ENCODE measurements around the gene KIRREL1. TPM values are rescaled to one million over a fixed set of nuclear protein-coding genes. Genes with fewer than 3 reads are reported as not detected.

KIRREL1 gene
- total and polyA plus RNA-seq, 4 experiments from 2014 or later, result not detected

DNA sequence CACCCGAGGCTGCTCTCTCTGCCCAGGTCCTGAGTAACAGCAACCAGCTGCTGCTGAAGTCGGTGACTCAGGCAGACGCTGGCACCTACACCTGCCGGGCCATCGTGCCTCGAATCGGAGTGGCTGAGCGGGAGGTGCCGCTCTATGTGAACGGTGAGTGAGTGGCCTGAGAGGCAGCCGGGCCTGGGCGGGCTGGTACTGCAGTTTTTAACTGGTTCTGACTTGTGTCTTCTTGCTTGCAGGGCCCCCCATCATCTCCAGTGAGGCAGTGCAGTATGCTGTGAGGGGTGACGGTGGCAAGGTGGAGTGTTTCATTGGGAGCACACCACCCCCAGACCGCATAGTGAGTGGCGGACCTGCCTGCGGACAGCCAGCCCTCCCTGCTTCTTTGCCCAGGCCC, 96.0 kb downstream of the KIRREL1 start:
- Mint-ChIP-seq H3K9me3 (no peaks in the 10 kb centered on the region), H3K4me1 (no peaks in the 10 kb centered on the region), H3K27ac (no peak overlapping the region), H3K27me3 (peaks cover 3 to 18% of the 10 kb centered on the region in 2 donors), H3K4me3 (no peak overlapping the region), H3K36me3 (no peaks in the 10 kb centered on the region)
- intact Hi-C loops (cut with micrococcal nuclease), result no loop called here
- DNase-seq, result no peak
- H3K4me1 ChIP-seq (ENCODE audit: insufficient read depth, low read length), result no peaks in the 10 kb centered on the region
- POLR2A ChIA-PET (ENCODE audit: partially characterized antibody), result no interaction called here
- no peak overlapping the region for H3K4me3 ChIP-seq (ENCODE audit: low read length in 2 of 2)
- no peaks in the 10 kb centered on the region for H3K27me3 ChIP-seq (ENCODE audit: insufficient read depth, low read length)
- CTCF ChIA-PET (ENCODE audit: partially characterized antibody), result no interaction called here
- no peaks in the 10 kb centered on the region for H3K36me3 ChIP-seq (ENCODE audit: insufficient read depth, low read length)
- no peak overlapping the region for H3K27ac ChIP-seq (ENCODE audit: low read depth, low read length)
- H3K9me3 ChIP-seq (ENCODE audit: control insufficient read depth in 1 of 2, low read length in 2 of 2), result no peaks in the 10 kb centered on the region

DNA sequence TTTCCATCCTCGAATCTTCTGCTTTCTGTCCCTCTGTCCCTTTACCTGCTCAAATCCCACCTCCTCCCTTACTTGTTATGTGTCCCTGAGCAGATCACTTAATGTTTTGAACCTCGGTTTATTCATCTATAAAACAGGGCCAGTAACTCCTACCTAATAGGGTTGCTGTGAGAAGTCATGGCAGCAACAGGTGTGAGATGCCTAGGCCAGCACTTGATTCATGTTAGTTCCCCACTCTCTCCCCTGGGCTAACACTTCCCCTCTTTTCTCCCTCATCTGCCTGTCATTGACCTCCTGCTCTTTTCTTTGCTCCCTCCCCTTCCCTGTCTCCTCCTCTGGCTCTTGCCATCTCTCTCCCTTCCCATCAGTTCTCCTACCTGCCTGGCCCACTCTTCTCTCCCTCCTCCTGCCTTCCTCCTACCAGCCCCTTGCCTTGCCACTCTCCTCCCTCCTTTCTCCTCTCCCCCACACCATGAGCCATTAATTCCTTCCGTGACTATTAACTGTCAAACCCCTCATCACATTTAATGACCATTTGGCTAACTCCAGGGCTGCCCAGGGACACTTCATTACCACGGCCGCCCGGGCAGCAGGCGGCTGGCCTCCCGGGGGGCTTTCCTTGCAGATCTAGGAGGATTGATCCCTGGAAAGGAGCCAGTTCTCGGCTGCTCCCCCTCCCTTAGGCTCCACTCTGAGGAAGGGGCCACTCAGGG, 96.6 kb downstream of the KIRREL1 start:
- Histone ChIP-seq H3K27me3 (ENCODE audit: insufficient read depth, low read length) (no peaks in the 10 kb centered on the region), H3K9me3 (ENCODE audit: control insufficient read depth in 1 of 2, low read length in 2 of 2) (no peaks in the 10 kb centered on the region), H3K4me3 (ENCODE audit: low read length in 2 of 2) (no peak overlapping the region), H3K27ac (ENCODE audit: low read depth, low read length) (no peak overlapping the region), H3K36me3 (ENCODE audit: insufficient read depth, low read length) (no peaks in the 10 kb centered on the region), H3K4me1 (ENCODE audit: insufficient read depth, low read length) (no peaks in the 10 kb centered on the region)
- ChIA-PET CTCF (ENCODE audit: partially characterized antibody) (no interaction called here), POLR2A (ENCODE audit: partially characterized antibody) (no interaction called here)
- Mint-ChIP-seq H3K4me3 (no peak overlapping the region), H3K9me3 (no peaks in the 10 kb centered on the region), H3K27me3 (peaks cover 3 to 18% of the 10 kb centered on the region in 2 donors), H3K27ac (no peak overlapping the region), H3K4me1 (no peaks in the 10 kb centered on the region), H3K36me3 (no peaks in the 10 kb centered on the region)
- DNase-seq, result no peak
- intact Hi-C loops (cut with micrococcal nuclease), result no loop called here

GRCh38 chr1:158093376-158093775, 99.9 kb downstream of the KIRREL1 start:
- Mint-ChIP-seq H3K4me3 (no peak overlapping the region), H3K9me3 (no peaks in the 10 kb centered on the region), H3K4me1 (no peaks in the 10 kb centered on the region), H3K36me3 (no peaks in the 10 kb centered on the region), H3K27me3 (peaks cover 3 to 14% of the 10 kb centered on the region in 2 donors), H3K27ac (no peak overlapping the region)
- CTCF ChIA-PET (ENCODE audit: partially characterized antibody), result interaction anchor here (1.2 kb wide), 4 partner anchors 9 to 32 kb away, joined by 3 to 5 read pairs (median 5); no protein-coding TSS in a partner anchor
- intact Hi-C loops (cut with micrococcal nuclease), result no loop called here
- Histone ChIP-seq H3K27me3 (ENCODE audit: insufficient read depth, low read length) (no peaks in the 10 kb centered on the region), H3K4me1 (ENCODE audit: insufficient read depth, low read length) (no peaks in the 10 kb centered on the region), H3K36me3 (ENCODE audit: insufficient read depth, low read length) (no peaks in the 10 kb centered on the region), H3K9me3 (ENCODE audit: control insufficient read depth in 1 of 2, low read length in 2 of 2) (no peaks in the 10 kb centered on the region), H3K4me3 (ENCODE audit: low read length in 2 of 2) (no peak overlapping the region), H3K27ac (ENCODE audit: low read depth, low read length) (no peak overlapping the region)
- POLR2A ChIA-PET (ENCODE audit: partially characterized antibody), result no interaction called here
- no peak for DNase-seq

DNA sequence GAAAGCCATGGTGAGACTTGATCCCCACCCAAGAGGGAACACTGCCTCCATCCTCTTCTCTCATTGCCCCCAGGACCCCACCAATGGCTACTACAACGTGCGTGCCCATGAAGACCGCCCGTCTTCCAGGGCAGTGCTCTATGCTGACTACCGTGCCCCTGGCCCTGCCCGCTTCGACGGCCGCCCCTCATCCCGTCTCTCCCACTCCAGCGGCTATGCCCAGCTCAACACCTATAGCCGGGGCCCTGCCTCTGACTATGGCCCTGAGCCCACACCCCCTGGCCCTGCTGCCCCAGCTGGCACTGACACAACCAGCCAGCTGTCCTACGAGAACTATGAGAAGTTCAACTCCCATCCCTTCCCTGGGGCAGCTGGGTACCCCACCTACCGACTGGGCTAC, 101.1 kb downstream of the KIRREL1 start:
- ChIA-PET POLR2A (ENCODE audit: partially characterized antibody) (no interaction called here), CTCF (ENCODE audit: partially characterized antibody) (interaction anchor here (0.6 kb wide), 1 partner anchor 33 kb away, joined by 3 read pairs; no protein-coding TSS in a partner anchor)
- Histone ChIP-seq H3K9me3 (ENCODE audit: control insufficient read depth in 1 of 2, low read length in 2 of 2) (no peaks in the 10 kb centered on the region), H3K4me3 (ENCODE audit: low read length in 2 of 2) (no peak overlapping the region), H3K27ac (ENCODE audit: low read depth, low read length) (no peak overlapping the region), H3K27me3 (ENCODE audit: insufficient read depth, low read length) (no peaks in the 10 kb centered on the region), H3K36me3 (ENCODE audit: insufficient read depth, low read length) (no peaks in the 10 kb centered on the region), H3K4me1 (ENCODE audit: insufficient read depth, low read length) (no peaks in the 10 kb centered on the region)
- Mint-ChIP-seq H3K27ac (no peak overlapping the region), H3K9me3 (no peaks in the 10 kb centered on the region), H3K4me3 (peak overlapping the region in 1 of 8 donors; percentile 64), H3K27me3 (peaks cover 3 to 13% of the 10 kb centered on the region in 2 donors), H3K4me1 (no peaks in the 10 kb centered on the region), H3K36me3 (no peaks in the 10 kb centered on the region)
- DNase-seq, result no peak
- intact Hi-C loops (cut with micrococcal nuclease), result no loop called here

GRCh38 chr1:158095737-158096335, 102.4 kb downstream of the KIRREL1 start:
- Mint-ChIP-seq H3K9me3 (no peaks in the 10 kb centered on the region), H3K27ac (no peak overlapping the region), H3K27me3 (peaks cover 3 to 10% of the 10 kb centered on the region in 2 donors), H3K4me1 (no peaks in the 10 kb centered on the region), H3K36me3 (no peaks in the 10 kb centered on the region), H3K4me3 (no peak overlapping the region)
- no peaks in the 10 kb centered on the region for H3K36me3 ChIP-seq (ENCODE audit: insufficient read depth, low read length)
- ChIA-PET POLR2A (ENCODE audit: partially characterized antibody) (no interaction called here), CTCF (ENCODE audit: partially characterized antibody) (interaction anchor here (0.6 to 5.1 kb wide), 7 partner anchors 9 to 27 kb away, joined by 3 to 55 read pairs (median 4); no protein-coding TSS in a partner anchor)
- H3K4me3 ChIP-seq (ENCODE audit: low read length in 2 of 2), result no peak overlapping the region
- H3K27ac ChIP-seq (ENCODE audit: low read depth, low read length), result no peak overlapping the region
- DNase-seq, result peak in 3 of 5 donors; percentile 9 to 14 (median 10)
- H3K4me1 ChIP-seq (ENCODE audit: insufficient read depth, low read length), result no peaks in the 10 kb centered on the region
- no peaks in the 10 kb centered on the region for H3K9me3 ChIP-seq (ENCODE audit: control insufficient read depth in 1 of 2, low read length in 2 of 2)
- intact Hi-C loops (cut with micrococcal nuclease), result loop anchor here (2.0 kb wide), 1 partner anchor 29 kb away; no protein-coding TSS in a partner anchor
- H3K27me3 ChIP-seq (ENCODE audit: insufficient read depth, low read length), result no peaks in the 10 kb centered on the region

- no peaks in the 10 kb centered on the region for H3K27me3 ChIP-seq (ENCODE audit: insufficient read depth, low read length)
- intact Hi-C loops (cut with micrococcal nuclease), result no loop called here
- Mint-ChIP-seq H3K27ac (no peak overlapping the region), H3K4me3 (no peak overlapping the region), H3K9me3 (no peaks in the 10 kb centered on the region), H3K36me3 (no peaks in the 10 kb centered on the region), H3K4me1 (no peaks in the 10 kb centered on the region), H3K27me3 (peaks cover 2 to 4% of the 10 kb centered on the region in 2 donors)
- no peak overlapping the region for H3K27ac ChIP-seq (ENCODE audit: low read depth, low read length)
- ChIA-PET POLR2A (ENCODE audit: partially characterized antibody) (no interaction called here), CTCF (ENCODE audit: partially characterized antibody) (interaction anchor here (5.1 kb wide), 1 partner anchor 24 kb away, joined by 55 read pairs; no protein-coding TSS in a partner anchor)
- no peaks in the 10 kb centered on the region for H3K36me3 ChIP-seq (ENCODE audit: insufficient read depth, low read length)
- DNase-seq, result no peak
- H3K9me3 ChIP-seq (ENCODE audit: control insufficient read depth in 1 of 2, low read length in 2 of 2), result no peaks in the 10 kb centered on the region
- no peaks in the 10 kb centered on the region for H3K4me1 ChIP-seq (ENCODE audit: insufficient read depth, low read length)
- no peak overlapping the region for H3K4me3 ChIP-seq (ENCODE audit: low read length in 2 of 2)
These were observed 104.8 kb downstream of the KIRREL1 start for GRCh38 chr1:158098256-158098655.

DNA sequence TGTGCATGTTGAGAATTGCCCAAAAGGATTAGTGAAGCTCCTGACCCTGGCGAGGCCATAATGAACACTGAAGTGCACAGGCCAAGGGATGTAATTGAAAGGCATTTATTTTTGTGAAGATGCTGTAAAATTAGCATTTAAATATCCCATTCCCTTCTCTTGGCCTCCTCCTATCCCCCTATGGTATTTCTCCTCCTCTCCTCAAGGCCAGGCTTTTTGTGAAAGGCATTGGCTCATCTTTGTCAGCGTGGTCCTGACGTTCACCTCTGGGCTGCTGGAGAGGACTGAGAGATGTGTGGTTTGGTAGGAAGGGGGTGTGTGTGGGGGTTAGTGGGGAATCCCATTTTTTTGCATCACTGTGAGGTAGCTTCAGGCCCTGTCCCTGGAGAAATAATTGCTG, 105.7 kb downstream of the KIRREL1 start:
- POLR2A ChIA-PET (ENCODE audit: partially characterized antibody), result no interaction called here
- intact Hi-C loops (cut with micrococcal nuclease), result no loop called here
- no peaks in the 10 kb centered on the region for H3K9me3 Mint-ChIP-seq

More for the DNA sequence above, 105.7 kb downstream of the KIRREL1 start:
- Histone ChIP-seq H3K4me1 (ENCODE audit: insufficient read depth, low read length) (no peaks in the 10 kb centered on the region), H3K27ac (ENCODE audit: low read depth, low read length) (no peak overlapping the region), H3K36me3 (ENCODE audit: insufficient read depth, low read length) (no peaks in the 10 kb centered on the region), H3K4me3 (ENCODE audit: low read length in 2 of 2) (no peak overlapping the region), H3K27me3 (ENCODE audit: insufficient read depth, low read length) (no peaks in the 10 kb centered on the region), H3K9me3 (ENCODE audit: control insufficient read depth in 1 of 2, low read length in 2 of 2) (no peaks in the 10 kb centered on the region)
- Mint-ChIP-seq H3K4me3 (no peak overlapping the region), H3K36me3 (no peaks in the 10 kb centered on the region), H3K27me3 (peaks cover 0 to 1% of the 10 kb centered on the region in 2 donors), H3K27ac (no peak overlapping the region), H3K4me1 (no peaks in the 10 kb centered on the region)
- DNase-seq, result no peak
- CTCF ChIA-PET (ENCODE audit: partially characterized antibody), result interaction anchor here (5.1 kb wide), 1 partner anchor 23 kb away, joined by 55 read pairs; no protein-coding TSS in a partner anchor
